ENCODE measurements around the gene COMT. TPM values are rescaled to one million over a fixed set of nuclear protein-coding genes. Genes with fewer than 3 reads are reported as not detected.

COMT gene
- total and polyA plus RNA-seq, 9 of the 15 experiments (the other 6 are each of a cell fraction or from before 2014, with no cell fraction given): 12.5 to 351 (median 155) TPM

DNA sequence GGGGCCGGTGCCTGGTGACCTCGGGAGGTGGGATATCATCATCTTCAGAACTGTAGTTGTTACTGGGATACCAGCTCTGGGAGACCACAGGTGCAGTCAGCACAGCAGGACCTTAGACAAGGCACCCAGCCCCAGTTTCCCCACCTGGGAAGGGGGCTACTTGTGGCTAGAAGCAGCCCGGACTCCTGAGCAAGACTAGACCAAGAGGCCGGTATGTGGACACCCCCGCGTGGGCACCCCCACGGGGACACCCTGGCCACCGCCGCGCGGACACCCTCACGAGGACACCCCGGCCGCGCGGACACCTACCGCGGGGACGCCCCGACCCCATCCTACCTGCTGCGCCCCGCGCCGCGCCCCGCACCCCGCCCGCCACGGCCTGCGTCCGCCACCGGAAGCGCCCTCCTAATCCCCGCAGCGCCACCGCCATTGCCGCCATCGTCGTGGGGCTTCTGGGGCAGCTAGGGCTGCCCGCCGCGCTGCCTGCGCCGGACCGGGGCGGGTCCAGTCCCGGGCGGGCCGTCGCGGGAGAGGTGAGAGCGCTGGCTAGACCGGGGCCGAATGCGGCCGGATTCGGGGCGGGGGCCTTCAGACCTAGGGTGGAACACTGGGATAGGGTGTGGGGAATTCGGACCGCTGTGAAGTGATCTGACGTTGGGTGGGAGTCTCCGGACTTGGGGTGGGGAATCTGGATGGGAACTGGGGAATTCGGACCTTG, at the start of gene COMT, which contains the start of gene TXNRD2 (continued):
- TF ChIP-seq HBP1 (CRISPR knock-in tag; IDR thresholded peaks at IDR 0.05) (no peak; the same call in 1 of the 2 replicates), ZNF830 (CRISPR knock-in tag; IDR thresholded peaks at IDR 0.05) (peak; percentile 85; the same call in 1 of the 2 replicates), POU5F1 (IDR thresholded peaks at IDR 0.05; ENCODE audit: borderline replicate concordance, low read depth, low read length, partially characterized antibody) (peak; percentile 73), SMARCE1 (IDR thresholded peaks at IDR 0.05) (no peak), POLR2A (conservative IDR thresholded peaks at IDR 0.05) (no peak), DIDO1 (tag; IDR thresholded peaks at IDR 0.05; ENCODE audit: low read depth) (0 out of 2 replicates have a peak, but pooled peaks have one; percentile 7), EP300 (IDR thresholded peaks at IDR 0.05; ENCODE audit: low read length) (peak; percentile 21; the same call in 1 of the 2 replicates), ZFP1 (CRISPR knock-in tag; IDR thresholded peaks at IDR 0.05) (peak; percentile 2; the same call in 1 of the 2 replicates), ZNF274 (IDR thresholded peaks at IDR 0.05; ENCODE audit: borderline replicate concordance, low read depth, low read length) (no peak), JUND (IDR thresholded peaks at IDR 0.05; ENCODE audit: borderline replicate concordance, low read depth, low read length) (peak; percentile 70), JUND (tag; IDR thresholded peaks at IDR 0.05; ENCODE audit: borderline replicate concordance, low read depth, low read length) (no peak), FUS (optimal IDR thresholded peaks at IDR 0.05; ENCODE audit: low read depth, low read length) (peak; percentile 89), SAP30 (IDR thresholded peaks at IDR 0.05; ENCODE audit: borderline replicate concordance, insufficient read depth, low read depth, low read length, poor library complexity, severe bottlenecking) (peak; percentile 83), IRF2 (CRISPR knock-in tag; IDR thresholded peaks at IDR 0.05) (no peak), THRB (CRISPR knock-in tag; conservative IDR thresholded peaks at IDR 0.05) (no peak), ZNF354B (CRISPR knock-in tag; IDR thresholded peaks at IDR 0.05) (0 out of 2 replicates have a peak, but pooled peaks have one; percentile 9), NFIC (IDR thresholded peaks at IDR 0.05) (no peak), GTF2A2 (tag; IDR thresholded peaks at IDR 0.05) (peak; percentile 93), THAP7 (CRISPR knock-in tag; IDR thresholded peaks at IDR 0.05) (peak; percentile 31; the same call in 1 of the 2 replicates)
- TF ChIP-seq, protein P1, sequence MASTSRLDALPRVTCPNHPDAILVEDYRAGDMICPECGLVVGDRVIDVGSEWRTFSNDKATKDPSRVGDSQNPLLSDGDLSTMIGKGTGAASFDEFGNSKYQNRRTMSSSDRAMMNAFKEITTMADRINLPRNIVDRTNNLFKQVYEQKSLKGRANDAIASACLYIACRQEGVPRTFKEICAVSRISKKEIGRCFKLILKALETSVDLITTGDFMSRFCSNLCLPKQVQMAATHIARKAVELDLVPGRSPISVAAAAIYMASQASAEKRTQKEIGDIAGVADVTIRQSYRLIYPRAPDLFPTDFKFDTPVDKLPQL (IDR thresholded peaks at IDR 0.05; ENCODE audit: extremely low read depth, insufficient read length): no peak
- TF ChIP-seq, protein P2, sequence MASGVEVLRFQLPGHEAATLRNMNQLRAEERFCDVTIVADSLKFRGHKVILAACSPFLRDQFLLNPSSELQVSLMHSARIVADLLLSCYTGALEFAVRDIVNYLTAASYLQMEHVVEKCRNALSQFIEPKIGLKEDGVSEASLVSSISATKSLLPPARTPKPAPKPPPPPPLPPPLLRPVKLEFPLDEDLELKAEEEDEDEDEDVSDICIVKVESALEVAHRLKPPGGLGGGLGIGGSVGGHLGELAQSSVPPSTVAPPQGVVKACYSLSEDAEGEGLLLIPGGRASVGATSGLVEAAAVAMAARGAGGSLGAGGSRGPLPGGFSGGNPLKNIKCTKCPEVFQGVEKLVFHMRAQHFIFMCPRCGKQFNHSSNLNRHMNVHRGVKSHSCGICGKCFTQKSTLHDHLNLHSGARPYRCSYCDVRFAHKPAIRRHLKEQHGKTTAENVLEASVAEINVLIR (CRISPR knock-in tag; IDR thresholded peaks at IDR 0.05): peak; percentile 62; the same call in 1 of the 2 replicates
- TF ChIP-seq, protein P3, sequence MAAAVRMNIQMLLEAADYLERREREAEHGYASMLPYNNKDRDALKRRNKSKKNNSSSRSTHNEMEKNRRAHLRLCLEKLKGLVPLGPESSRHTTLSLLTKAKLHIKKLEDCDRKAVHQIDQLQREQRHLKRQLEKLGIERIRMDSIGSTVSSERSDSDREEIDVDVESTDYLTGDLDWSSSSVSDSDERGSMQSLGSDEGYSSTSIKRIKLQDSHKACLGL (CRISPR knock-in tag; IDR thresholded peaks at IDR 0.05; ENCODE audit: borderline replicate concordance, poor library complexity, severe bottlenecking): peak; percentile 53
